NCI-H1105 treated with DMSO at 0.1 percent for 48 hours (cell line): ENCODE results near the gene CEP63.

Experiments
- DNase-seq: peaks from one replicate; lab custom pipeline; 2025; lab: John Stamatoyannopoulos, UW

The CEP63 gene

DNA sequence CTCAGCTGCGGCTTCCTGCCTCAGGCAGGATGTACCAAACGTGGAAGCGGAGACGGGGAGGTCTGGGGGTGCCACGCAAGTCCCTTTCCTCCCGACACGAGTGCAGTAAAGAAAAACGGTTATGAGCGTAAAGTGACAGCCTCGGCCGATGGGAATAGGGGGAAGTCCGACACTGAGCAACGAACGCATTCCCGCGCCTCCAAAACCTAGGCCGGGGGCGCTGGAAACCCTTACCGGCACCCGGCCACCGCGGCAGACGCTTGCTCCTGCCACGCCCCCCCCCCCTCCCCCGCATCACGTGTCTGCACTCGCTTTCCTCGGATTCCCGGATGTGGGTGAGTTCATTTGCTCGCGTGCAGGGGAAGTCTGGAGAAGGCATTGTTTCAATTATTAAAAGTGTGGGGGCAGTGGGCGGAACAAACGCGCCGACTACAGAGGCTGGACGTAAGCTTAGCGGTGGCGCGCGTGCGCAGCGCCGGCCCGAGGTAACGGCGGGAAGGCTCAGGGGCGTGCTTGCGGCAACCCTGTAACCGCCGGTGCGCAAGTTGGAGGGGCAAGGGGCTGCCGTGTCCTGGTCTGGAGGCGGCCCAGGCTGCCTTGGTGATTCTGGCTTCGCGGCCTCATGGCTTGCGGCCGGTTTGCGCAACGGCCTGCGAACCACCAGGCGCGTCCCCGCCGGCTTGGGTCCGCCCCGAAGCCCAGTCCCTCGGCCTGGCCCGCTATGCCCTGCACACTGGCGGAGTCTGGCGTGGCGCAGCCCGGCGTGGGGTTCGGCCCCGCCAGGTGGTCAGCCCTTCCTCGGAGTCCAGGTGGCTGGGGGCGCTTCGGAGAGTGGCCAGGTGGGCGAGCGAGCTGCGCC is at the start of gene CEP63, which contains the start of gene ANAPC13:
TSS of gene CEP63 (plus strand) at position 340 of the 859 bp plus-strand sequence. CDS start 9,264 bp downstream, outside the sequence.
TSS of gene ANAPC13 (minus strand) at position 268 of the 859 bp plus-strand sequence. CDS start 3,081 bp downstream, outside the sequence.
- DNase-seq = peak; percentile 100

DNA sequence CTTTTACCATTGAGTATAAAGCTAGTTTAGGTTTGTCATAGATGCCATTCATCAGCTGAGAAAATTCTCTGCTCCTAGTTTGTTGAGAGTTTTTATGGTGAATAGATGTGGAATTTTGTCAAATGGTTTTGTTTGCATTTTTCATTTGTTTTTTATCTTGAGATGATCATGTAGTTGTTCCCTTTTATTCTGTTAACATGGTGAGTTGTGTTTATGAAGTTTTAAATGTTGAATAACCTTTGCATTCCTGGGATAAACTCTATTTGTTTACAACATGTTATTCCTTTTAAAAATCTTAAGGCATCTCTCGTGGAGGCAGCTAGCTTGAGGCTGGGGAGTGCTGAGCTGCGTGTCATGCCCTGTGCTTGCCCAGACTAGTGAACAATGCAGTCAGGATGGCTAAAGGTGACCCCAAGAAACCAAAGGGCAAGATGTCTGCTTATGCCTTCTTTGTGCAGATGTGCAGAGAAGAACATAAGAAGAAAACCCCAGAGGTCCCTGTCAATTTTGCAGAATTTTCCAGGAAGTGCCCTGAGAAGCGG is 48.6 kb upstream of the CEP63 start:
- DNase-seq = no peak

DNA sequence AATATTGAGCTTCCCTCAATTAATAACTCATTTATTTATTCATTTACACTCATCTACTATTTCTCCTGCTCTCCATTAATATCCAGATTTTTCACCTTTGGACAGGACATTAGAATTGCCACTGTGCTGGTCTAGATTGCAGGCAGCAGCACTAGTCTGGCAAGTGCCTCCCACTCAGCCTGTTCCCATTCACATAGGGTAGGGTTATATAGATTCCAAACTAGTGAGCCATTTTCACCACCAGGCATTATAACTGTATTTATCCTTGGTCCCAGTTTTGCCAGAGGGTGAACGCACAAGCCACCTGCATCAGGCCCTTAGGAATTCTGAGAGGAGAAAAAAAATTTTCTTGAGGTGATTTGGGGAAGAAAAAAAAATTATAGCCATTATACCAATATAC is 44.5 kb upstream of the CEP63 start:
- no peak for DNase-seq

DNA sequence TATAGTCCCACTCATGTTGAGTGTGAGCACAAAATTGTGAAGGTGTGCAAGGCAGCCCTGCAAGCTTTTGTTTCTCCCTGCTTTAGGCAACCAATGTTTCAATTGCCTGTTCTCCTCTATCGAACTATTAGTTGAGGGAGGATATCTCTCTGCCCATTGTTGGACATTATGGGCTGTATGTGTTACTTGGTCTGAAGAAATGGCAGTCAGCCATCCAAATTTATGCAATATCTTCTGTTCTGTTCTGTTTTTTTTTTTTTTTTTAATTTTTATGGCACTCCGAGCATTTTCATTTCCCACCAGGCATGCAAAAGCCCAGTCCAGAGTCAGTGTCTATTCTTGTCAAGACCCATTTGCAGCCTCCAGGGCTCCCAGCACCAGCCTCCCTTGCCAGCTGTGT is 44.0 kb upstream of the CEP63 start:
- DNase-seq = no peak

DNA sequence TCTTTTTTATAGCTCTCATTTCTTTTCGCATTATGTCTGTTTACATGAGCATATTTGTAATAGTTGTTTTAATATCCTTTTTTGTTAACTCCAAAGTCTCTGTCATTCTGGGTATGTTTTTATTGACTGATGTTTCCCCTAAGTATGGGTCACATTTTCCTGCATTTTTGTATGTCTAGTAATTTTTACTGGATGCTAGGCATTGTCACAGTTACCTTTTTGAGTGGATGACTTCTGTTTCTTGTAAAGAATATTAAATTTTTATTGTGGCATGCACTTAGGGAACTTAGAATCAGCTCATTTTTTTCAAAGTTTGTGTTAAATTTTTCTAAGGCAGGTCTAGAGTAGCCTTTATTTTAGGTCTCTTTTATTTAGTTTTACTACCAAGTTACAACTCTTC is 40.8 kb upstream of the CEP63 start:
- no peak for DNase-seq

DNA sequence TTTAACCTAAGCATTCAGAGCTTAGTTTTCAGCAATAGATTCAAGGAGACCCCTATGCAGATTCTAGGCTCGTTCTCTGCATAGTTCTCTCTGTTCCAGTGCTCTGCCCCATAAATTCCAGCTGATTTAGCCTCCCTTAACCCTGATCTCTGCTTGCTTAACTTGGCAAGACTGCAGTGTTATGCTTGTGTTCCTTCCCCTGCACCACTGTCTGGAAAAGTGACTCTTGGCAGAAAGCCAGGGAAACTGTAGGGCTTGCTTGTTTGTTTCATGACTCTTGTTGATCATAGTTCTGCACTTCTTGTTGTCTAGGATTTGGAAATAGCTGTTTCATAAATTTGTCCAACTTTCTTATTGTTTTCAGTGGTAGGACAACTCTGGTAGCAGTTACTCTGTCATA is 40.2 kb upstream of the CEP63 start:
- peak; percentile 56 for DNase-seq

DNA sequence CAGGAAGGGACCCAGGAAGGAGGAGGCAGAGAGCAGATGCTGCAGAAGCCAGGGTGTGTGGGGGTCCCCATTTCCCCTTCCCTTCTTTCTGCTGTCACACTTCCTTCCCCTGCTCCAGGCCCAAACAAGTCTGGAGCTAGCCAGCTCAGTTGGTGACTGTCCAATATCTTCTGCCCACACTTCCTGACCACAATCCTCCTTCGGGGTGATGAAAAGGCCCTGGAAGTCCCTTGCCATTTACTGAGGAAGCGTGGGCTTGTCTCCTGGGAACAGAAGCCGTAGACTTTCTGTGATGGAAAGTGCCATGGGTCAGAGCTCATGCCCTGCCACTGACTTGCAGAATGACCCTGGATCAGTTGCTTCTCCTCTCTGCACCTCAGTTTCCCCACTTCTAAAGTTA is 39.1 kb upstream of the CEP63 start:
- no peak for DNase-seq

DNA sequence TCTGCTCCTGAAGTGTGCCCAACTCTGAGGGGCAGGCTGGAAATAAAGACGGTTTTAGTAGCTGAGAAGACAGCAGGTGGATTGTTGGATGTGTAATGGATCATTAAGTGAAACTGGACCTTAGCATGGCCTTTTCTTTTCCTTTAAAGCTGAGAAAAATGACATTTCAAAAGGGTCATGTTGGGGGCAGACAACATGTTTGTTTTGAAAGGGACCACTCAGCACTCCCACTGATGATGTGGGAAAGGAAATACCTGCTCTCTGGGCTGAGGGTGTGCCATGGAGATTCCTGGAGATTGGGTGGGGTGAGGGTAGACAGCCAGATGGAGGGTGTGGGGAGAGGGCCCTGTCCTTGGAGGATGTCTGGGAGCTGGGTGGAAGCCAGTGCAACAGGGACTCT is 38.5 kb upstream of the CEP63 start:
- DNase-seq = no peak

DNA sequence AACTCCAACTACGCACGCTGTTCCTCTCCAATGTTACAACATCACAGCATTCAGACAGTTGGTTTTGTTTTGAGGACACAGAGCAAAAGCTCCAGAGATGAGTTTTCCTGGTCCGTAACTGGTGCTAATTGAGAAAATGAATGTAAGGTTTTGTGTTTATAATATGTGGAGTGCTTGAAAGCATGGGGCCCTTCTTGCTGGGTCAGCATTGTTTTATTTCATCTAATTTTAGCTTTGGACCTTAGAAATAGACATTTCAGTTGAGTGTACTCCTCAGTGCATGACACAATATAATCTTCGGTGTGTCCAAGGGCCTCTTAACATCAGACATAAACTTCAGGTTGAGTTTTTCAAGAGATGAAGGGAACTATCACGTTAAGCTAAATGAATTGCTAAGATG is 37.2 kb upstream of the CEP63 start:
- no peak for DNase-seq

DNA sequence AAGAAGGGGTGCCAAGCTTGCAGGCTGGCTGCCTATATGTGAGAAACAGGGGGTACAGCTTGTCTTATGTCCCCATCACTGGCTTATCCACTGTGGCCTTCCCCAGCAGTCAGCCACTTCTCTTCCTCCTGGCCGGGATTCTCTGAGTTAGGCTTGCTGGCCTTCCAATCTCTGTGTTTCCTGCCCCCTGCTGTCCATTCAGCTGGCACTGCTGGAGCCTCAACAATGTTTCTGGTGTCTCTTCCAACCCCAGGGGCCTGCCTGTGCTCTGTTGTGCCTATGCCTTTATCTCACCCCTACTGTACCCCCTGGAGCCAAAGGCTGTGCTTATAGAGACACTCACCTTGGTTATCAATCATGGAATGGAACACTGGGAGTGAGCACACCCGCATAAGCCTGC is 36.6 kb upstream of the CEP63 start:
- peak; percentile 45 for DNase-seq

DNA sequence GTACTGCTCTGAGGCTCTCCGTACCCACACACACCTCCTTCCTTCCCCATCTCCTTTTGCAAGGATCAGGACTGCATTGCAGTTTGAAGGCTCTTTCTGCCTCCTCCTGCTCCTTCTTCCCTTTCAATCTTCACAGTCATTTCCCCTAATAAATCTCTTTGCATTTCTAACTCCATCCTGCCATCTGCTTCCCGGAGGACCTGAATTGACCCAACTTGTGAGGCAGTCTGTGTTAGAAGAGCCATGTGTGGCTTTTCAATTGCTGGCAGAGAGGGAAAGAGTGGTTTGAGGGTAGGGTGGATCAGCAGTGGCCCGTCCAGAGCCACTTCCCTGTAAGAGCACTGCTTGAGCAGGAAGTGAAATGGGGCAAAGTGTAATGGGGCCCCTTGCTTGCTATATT is 35.9 kb upstream of the CEP63 start:
- DNase-seq = no peak

DNA sequence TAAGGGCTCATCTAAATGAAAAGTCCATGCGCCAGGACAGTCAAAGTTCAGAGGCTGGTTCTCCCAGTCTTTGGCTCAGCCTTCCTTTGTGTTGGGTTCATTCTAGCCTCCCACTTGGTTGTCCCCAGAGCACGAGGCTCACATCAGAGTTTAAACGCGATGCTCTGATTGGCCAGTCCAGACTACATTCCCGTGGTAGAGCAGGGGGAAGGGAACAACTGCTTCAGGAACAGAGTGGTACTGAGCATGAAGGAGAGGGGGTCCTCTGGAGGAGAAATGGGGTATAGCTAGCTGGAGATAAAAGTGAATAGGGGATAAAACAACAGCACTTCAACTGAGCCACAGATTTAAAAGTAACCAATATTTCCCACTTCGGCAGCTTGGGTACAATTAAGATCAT is 32.2 kb upstream of the CEP63 start:
- no peak for DNase-seq

DNA sequence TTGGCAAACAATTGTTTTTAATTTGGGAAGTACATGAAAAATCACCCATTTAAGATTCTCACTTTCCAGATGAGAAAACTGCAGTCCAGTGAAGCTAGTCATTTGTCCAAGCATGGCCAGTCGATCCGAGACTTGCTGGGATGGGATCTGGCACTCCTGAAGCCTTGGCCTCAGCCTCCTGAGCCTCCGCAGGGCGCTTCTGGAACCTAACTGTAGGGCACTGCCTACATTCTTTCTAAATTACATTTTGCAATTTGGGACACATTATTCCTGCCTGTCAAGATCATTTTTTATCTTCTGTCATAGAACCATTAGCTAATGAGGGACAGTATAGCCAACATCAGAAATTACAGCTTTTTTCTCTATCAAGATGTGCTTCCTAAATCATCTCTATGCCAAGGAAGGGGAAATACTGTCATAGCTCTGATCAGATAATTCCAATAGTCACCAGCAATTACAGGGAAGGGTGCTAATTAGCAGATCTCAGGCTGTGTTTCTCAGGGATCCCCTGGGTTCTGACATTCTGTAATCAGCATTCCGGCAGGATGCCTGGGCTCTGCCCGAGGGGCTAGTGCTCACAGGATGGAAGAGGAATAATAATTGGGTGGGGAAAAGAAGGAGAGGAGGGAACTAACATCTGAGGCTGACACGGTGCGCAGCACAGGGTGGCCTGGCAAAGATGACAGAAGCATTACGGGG is 28.3 kb upstream of the CEP63 start:
- no peak for DNase-seq

DNA sequence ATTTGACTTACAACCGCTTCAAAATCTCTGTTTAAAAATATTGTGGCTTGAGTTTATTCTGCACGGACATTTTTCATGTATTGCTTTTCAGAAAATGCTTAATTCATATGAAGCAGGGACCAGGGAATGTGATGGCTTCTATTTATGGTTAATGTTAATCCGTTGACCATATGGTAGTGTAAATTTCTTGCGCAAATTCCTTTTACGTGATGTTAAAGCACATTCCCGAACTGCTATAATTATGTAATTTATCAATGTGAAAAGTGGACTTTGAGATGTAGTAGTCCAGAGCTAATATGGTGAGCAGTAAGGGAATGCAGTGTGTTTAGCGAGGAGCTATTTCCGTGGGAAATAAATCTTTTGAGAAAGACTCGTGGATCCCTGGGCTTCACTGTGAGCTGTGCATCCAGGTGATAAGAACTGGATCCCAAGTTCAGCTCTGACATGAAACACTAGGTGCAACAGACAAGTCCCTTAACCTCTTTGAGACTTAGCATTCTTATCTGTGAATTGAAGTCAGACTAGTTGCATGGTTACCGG is 27.4 kb upstream of the CEP63 start:
- no peak for DNase-seq

DNA sequence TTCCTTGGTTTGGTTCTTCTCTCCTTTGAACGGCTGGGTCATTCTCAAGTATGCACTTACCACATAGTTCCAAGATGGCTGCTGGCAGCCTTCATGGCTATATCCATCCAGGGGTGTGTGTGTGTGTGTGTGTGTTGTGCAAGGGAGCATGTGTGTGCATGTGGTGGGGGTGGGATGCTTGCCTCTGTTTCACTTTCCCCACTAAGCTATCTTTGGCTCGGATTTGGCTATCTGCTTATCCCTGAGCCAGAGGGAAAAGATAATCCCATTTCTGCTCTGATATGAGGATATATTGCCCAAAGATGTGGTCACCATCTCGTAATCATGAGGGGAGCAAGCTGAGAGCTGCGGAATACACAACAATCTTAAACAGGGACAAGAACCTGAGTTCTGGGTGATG is 26.3 kb upstream of the CEP63 start:
- DNase-seq = no peak

DNA sequence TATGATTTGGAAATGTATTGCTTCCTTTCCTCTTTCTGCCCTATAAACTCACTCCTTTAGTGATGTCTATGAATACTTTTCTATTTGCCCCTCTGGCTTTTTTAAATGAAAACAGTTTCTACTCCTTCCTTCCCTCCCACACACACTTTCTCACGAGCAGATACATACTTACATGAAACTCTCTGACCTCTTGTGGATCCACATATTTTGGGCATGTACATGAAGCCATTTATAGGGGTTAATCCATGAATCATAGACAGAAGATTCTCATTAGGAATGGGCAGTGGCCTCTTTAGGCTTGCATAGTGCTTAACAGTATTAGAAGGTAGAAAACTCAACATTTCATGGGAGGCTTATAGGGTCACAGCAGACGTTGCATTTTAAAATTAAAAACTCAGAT is 24.9 kb upstream of the CEP63 start:
- no peak for DNase-seq

DNA sequence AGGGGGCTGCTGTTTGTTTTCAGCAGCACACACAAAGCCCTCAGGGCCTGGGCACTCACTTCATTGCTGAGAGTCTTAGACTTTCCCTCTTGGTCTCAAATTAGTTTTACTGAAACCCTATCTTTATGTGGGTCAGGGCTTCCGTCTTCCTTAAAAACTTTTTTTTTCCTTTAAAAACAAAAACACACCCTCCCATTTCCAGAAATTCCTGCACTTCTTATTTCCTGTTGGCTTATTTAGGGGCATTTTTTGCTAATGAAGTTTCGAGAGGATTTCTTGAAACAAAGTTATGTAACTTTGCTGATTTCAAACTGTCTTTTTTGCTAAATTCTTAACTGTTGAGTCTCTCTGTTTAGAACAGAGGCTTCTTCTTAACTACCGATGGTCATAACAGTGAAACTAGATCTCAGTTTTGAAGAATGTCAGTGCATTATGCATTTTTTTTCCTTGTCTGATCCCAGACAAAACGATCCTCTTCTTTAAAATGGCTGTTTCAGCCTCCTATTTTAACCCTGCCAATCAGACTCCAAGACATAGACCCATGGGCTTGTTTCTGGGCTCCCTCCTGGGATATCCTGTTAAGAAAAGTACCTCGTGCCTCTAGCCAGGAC is 23.4 kb upstream of the CEP63 start:
- DNase-seq = no peak

DNA sequence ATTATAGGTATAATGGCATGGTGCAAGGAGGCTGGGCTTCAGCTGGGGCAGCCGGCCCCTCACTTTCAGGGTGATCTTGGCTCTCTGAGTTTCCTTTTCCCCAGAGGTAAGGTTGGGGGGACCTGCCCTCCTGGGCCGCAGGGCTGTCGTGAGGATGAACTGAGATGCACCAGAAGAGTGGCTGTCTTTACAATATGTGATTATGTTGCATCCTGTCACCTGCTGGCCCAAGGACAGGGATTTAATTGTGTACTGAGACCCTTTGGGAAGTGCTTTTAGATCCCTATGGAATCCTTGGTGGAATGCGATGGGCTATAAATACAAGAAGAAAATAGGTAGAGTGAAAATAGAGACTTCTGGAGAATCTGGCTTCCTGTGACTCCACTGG is 22.2 kb upstream of the CEP63 start:
- DNase-seq = no peak

DNA sequence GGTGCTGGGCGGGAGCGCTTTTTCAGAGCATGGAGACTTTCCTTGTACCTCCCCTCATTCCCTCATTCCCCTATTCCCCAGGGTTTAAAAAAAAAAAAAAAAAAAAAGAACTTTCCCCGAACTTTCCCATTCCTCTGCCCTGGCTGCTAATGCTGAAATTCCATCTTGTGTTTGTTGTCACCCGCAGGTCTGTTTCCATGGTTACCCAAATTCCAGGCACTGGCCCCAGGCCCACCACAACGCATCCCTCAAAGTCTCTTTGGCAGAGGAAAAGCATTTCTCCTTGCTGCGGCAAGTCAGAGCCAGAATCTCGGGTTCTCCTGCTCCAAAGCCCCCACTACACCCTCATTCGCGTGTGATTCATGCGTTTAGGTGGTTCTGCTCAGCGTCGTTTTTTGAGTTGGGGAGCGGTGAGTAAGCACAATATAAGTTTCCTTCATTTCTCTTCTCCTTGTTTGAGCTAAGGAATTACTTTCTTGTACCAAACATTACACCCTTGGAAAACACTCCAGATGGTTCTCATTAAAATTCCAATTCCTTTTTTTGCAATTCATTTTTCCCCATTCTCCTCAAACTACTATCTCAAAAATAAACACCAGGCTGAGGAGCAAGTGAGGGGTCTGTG is 21.7 kb upstream of the CEP63 start:
- DNase-seq = no peak

DNA sequence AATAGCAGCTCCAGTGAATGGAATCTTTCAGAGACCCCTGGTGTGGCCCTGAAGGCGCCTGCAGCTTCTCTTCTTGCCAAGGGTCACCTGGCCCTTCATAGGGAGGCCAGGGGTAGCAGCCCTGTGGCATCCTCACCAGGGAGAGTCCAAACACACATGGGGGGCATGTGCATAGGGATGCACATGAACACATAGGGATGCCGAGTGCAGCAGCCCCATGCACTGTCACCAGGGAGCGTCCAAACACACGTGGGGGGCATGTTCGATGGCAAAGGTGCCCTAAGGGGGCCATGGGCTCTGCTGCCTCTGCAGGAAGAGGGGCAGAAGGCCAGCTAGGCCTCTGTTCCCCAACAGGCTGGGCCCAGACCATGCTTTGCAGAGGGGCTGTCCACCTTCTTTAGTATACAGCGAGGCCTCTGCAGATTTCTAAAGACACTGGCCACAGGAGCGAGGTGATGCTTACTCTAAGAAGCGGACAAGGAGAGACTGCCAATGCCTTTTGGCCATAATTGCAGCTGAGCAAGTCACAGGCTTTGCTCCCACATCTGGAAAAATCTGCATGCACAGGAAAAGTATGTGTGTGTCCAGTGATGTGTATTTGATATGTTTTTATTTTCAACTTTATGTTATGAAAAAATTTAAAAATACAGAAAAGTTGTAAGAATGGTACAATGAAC is 21.0 kb upstream of the CEP63 start:
- no peak for DNase-seq

DNA sequence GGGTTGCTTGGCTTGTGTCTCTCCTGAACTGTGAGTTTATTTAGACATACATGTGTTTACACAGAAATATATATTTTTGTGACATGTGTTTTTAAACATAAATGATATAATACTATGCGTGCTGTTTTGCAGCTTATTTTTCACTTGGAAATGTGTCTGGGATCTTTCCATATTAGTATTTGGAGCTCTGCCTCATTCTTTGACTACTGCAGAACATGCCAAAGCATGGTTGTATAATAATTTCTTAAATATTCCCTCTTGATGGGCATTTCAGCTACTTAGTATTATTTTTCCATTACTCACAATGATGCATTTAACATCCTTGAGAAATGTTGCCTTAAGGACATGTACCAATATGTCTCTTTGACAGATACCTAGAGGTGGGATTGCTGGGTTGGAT is 19.5 kb upstream of the CEP63 start:
- no peak for DNase-seq
